NCI-H2107 (cell line): ENCODE data around the gene MYBPH.

ENCODE experiments used
- DNase-seq: peaks from one replicate; lab custom pipeline; 2025; lab: John Stamatoyannopoulos, UW

The MYBPH gene

DNA sequence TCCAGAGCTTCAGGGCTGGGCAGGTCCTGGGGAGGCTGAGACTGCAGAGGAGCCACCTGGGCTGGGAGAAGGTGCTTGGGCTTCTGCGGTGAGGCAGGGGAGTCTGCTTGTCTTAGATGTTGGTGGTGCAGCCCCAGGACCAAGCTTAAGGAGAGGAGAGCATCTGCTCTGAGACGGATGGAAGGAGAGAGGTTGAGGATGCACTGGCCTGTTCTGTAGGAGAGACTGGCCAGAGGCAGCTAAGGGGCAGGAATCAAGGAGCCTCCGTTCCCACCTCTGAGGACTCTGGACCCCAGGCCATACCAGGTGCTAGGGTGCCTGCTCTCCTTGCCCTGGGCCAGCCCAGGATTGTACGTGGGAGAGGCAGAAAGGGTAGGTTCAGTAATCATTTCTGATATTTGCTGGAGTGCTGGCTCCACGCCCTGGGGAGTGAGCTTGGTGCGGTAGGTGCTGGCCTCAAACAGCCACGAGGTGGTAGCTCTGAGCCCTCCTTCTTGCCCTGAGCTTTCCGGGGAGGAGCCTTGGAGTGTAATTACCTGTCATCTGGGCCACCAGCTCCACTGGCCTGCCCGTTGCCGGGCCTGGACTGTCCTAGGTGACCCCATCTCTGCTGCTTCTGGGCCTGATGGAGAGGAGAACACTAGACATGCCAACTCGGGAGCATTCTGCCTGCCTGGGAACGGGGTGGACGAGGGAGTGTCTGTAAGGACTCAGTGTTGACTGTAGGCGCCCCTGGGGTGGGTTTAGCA lies 9.3 kb downstream of the MYBPH start:
- no peak for DNase-seq

DNA sequence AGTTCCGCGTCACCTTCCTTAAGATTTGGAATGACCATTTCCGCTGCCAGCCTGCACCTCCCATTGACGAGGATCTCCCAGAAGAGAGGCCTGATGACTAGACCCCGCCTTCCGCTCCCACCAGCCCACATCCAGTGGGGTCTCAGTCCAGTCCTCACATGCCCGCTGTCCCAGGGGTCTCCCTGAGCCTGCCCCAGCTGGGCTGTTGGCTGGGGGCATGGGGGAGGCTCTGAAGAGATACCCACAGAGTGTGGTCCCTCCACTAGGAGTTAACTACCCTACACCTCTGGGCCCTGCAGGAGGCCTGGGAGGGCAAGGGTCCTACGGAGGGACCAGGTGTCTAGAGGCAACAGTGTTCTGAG lies 9.8 kb downstream of the MYBPH start:
- no peak for DNase-seq

GRCh38 chr1:203165101-203165799 lies 10.4 kb downstream of the MYBPH start:
- DNase-seq = no peak

- DNase-seq = no peak
Observed at GRCh38 chr1:203163891-203164635, 11.6 kb downstream of the MYBPH start.

- no peak for DNase-seq
Observed at GRCh38 chr1:203162403-203162802, 13.2 kb downstream of the MYBPH start.

GRCh38 chr1:203161703-203162102 lies 13.9 kb downstream of the MYBPH start:
- no peak for DNase-seq

GRCh38 chr1:203161175-203161574 lies 14.5 kb downstream of the MYBPH start:
- no peak for DNase-seq

GRCh38 chr1:203159844-203160243 lies 15.8 kb downstream of the MYBPH start:
- no peak for DNase-seq

GRCh38 chr1:203158960-203159665 lies 16.5 kb downstream of the MYBPH start:
- no peak for DNase-seq

- no peak for DNase-seq
Observed at GRCh38 chr1:203158423-203158822, 17.2 kb downstream of the MYBPH start.

GRCh38 chr1:203156280-203156679 lies 19.3 kb downstream of the MYBPH start:
- DNase-seq = no peak

- DNase-seq = no peak
Observed at GRCh38 chr1:203153989-203154821, 21.4 kb downstream of the MYBPH start.

DNA sequence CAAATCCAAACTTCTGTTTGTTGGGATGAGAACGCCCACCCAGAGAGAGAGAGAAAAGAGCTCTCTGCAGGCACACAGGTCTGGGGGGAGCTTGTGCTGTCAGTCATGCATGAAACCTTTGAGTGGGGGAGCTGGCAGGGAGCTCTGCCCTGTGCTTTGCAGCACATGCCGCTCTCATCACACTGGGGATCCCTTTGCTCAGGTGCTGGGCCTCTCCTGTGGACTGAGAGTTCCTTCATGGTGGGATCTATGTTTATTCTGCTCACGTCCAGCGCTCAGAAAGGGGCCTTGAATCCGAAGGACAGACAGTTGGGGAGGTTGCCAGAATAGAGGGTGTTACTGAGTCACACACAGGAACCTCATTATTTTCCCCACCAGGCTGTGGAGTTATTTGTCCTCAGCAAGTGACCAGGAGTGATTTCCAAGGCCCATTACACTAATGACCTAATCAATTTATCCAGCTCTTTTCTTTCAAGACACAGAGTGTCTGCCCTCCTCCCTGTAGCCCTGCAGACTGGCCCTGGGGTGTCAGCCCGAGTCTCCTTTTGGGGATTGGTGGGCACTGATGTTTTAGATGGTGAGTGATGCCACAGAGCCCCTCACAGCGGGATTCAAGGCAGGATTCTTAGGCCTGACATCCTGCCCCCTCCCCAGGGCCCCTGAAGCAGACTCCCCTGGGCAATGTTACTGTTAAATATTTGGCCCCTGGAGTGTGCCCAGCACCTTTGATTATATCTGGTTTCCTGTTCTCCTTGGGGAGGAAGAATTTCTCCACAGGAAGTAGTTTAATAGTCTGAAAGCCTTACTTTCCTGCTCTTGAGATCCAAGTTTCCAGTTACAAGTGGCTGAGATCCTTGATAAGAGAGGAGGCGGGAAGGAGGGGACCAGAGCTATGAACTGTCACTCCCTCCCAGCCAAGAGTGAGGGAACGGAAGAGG lies 22.3 kb downstream of the MYBPH start:
- no peak for DNase-seq

DNA sequence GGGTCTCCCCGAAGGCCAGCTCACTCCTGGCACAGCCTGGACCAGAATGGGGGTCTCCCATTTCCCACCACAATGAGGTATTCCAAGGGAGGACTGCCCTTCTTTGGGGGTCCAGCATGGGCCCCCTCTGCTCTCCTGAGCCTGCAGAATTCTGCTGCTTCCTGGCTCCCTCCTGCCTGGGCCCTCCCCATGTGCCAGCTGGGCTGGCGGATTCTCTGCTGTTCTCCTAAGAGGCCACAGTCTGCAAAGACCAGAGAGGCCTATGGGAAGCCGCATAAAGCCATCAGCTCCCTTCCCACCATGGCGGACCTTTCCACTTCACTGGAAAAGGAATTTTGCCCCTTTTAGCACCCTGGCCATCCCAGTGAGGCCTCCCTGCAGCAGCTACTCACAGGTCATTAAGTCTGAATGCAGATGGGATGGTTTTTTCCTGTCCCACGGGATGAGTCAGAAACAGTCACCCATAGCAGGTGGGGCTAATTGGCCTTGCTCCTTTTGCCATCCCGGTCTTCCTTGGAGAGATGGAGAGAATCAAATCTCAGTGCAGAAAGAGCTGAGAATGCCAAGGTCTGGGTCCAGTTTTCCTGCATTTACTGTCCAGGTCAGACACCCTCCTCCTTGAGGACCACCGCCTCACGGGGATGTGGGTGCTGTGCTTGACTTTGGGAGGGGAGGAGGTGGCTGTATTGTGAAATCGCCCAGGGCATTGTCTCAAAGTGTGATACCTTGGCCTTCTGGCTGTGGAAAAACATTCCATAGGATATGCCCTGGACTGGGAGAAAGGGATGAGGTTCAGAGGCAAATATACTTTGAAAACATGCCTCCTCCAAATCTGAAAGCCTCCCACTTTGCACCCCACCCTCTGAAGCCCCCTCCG lies 23.2 kb downstream of the MYBPH start:
- DNase-seq = no peak

DNA sequence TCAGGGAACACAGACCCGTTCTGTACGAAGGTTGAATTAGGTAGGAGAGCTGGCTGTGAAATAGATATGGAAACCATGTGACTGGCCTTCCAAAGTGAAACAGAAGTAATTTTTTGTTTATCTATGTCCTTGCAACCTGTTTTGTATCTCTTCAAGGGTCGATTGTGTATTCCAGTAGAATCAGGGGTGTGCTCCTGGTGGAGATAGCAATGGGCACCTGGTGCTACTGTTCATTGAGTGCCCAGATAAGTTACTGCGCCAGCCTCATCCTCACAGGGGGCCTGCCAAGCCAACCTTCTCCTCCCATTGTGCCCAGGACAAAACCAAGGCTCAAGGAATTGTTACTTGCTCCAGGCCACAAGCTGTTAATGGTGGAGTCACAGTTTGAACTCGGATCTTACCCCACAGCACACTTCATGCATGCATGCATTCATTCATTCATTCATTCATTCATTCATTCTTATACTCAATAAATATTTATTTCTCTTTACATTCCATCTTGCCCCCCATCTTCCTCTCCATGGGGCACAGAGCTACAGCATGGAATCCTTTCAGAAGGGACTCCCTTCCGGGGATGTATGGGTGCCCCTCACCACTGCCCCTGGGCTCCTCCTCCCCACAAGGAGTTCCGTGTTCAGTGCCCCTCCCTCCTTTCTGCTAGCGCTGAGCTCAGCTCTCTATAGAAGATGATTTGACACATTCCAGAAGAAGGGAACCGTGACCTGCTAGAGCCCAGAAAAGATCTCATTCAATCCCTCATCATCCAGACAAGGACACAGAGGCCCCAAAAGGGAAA lies 24.1 kb downstream of the MYBPH start:
- DNase-seq = no peak

DNA sequence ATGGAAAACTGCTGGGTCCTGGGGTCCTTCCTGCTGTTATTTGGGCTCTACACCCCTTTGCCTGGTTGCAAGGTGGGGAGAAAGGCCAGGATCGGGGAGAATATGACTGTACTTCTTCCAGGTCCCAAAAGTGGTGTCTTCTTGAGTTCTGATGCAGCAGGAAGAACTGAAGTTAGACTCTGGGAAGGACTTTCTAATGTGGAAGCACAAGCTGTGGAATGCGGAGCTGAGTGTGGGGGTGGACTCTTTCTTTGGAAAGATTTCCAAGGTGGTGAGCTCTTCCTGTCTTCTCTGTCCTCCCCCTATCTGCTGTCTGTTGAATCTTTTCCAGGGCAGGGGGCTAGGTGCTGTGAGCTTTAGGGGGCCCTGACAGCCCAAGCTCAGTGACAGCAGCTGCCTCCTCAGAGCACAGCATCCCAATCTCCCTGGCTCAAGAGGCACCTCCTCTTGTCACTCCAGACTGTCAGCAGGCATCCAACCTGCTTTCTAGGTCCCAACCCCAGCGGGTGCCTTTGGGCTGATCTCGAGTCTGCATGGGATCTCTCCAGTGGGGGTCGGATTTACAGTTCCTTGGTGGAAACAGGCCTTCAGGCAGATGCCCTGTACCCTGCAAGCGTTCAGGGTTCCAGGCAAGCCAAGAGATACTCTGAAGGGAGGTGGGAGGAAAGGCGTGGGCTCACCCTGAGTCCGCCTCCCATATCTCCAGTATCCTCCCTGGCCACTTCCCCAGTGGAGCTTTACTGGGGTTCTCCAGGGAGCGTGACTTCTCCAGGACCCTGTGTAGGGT lies 24.9 kb downstream of the MYBPH start:
- DNase-seq = no peak

- DNase-seq = no peak
Observed at GRCh38 chr1:203149188-203149840, 26.3 kb downstream of the MYBPH start.
